K562 (cell line): ENCODE data around the gene GFRA4. TPM values are rescaled to one million over a fixed set of nuclear protein-coding genes. Genes with fewer than 3 reads are reported as not detected.

Experiments
- ATAC-seq: fragments of 200-7000 bp; cut with Tn5 transposase; 3 replicates; pipeline ENCODE4 v1.9.1; 2020; ENCODE audit warnings: moderate library complexity
- BruUV-seq: library from RNA; stranded (reverse); fragments of 400-500 nt; replicated peaks from 2 replicates; lab custom pipeline; 2021; lab: Mats Ljungman, UMichigan
- CTCF ChIA-PET: fragments of 300-600 bp; formaldehyde crosslinking; extraction: SDS; loops from one replicate; lab custom pipeline; 2021; ENCODE audit warnings: low intra/inter-chr PET ratio; lab: Yijun Ruan, JAX
- POLR2A ChIA-PET: fragments of 300-600, 350-650 bp; sonication (Branson Sonifier 250); formaldehyde crosslinking; extraction: SDS; loops from one replicate; lab custom pipeline; 2021; ENCODE audit warnings: antibody characterized with exemption, inconsistent platforms; lab: Yijun Ruan, JAX
- DNase-seq, 4 experiments: peaks; one replicate each; pipeline versions ENCODE4 v3.0.0 to v3.0.0-alpha.2; 2011 to 2018; ENCODE audit warnings: low spot score in 3 of 4, mixed read lengths in 3 of 4; ENCODE audit errors: extremely low read depth in 1 of 4
- FAIRE-seq: peaks from 2 replicates; lab custom pipeline; 2011; peaks lifted over from hg19 to GRCh38; lab: Jason Lieb, UNC
- H2AFZ ChIP-seq: 2 replicates; pipeline ENCODE4 v1.6.0; 2011; ENCODE audit warnings: low read depth, low read length, control low read depth, inconsistent platforms
- H3K27ac ChIP-seq: fragments of 200-600 bp; 3 replicates; pipeline ENCODE4 v1.8.0; 2011; ENCODE audit warnings: low read depth, mild to moderate bottlenecking, control low read depth, inconsistent platforms, low read length, moderate library complexity, mixed read lengths; ENCODE audit errors: extremely low read depth
- H3K27me3 ChIP-seq, 2 experiments: fragments of 300-600 bp in 1 of 2; 2 replicates in 1 of 2; 3 replicates in 1 of 2; pipeline versions ENCODE4 v1.6.0 to v1.8.0; 2011; ENCODE audit warnings: inconsistent platforms in 2 of 2, low read length in 2 of 2, mild to moderate bottlenecking in 1 of 2, mixed read lengths in 1 of 2, moderate library complexity in 1 of 2; ENCODE audit not compliant: control insufficient read depth in 2 of 2, insufficient read depth in 2 of 2
- H3K36me3 ChIP-seq: fragments of 300-600 bp; 3 replicates; pipeline ENCODE4 v1.8.0; 2011; ENCODE audit warnings: mild to moderate bottlenecking, low read length, inconsistent platforms; ENCODE audit not compliant: control insufficient read depth, insufficient read depth
- H3K4me1 ChIP-seq, 2 experiments: fragments of 200-600 bp in 1 of 2; replicated peaks in 1 of 2; 2 replicates in 1 of 2; 3 replicates in 1 of 2; pipeline versions ENCODE4 v1.5.1 to v1.8.0; 2011; ENCODE audit warnings: inconsistent platforms in 2 of 2, low read length in 2 of 2, mild to moderate bottlenecking in 1 of 2, mixed read lengths in 1 of 2, moderate library complexity in 1 of 2; ENCODE audit not compliant: control insufficient read depth in 2 of 2, insufficient read depth in 2 of 2
- H3K4me2 ChIP-seq: 2 replicates; pipeline ENCODE4 v1.6.1; 2011; ENCODE audit warnings: low read length, control low read depth, inconsistent platforms, mixed read lengths; ENCODE audit not compliant: insufficient read depth
- H3K4me3 ChIP-seq: fragments of 200-600 bp; sonication (generic), shearing (Covaris generic); 2 replicates; pipeline ENCODE4 v1.5.1; 2016; ENCODE audit warnings: control low read depth, inconsistent platforms
- H3K79me2 ChIP-seq: fragments of 200-600 bp; 3 replicates; pipeline ENCODE4 v1.8.0; 2011; ENCODE audit warnings: low read length, inconsistent platforms; ENCODE audit not compliant: control insufficient read depth, insufficient read depth
- H3K9ac ChIP-seq, 2 experiments: 2 replicates each; pipeline versions ENCODE4 v1.6.0 to v1.6.1; 2011; ENCODE audit warnings: low read depth in 2 of 2, low read length in 2 of 2, control low read depth in 1 of 2, inconsistent platforms in 1 of 2, mild to moderate bottlenecking in 1 of 2, mixed read lengths in 1 of 2; ENCODE audit not compliant: insufficient read depth in 1 of 2
- H3K9me1 ChIP-seq: one replicate; pipeline ENCODE4 v1.6.0; 2011; ENCODE audit warnings: inconsistent platforms, mild to moderate bottlenecking, low read length, moderate library complexity; ENCODE audit not compliant: control insufficient read depth, insufficient read depth
- H3K9me3 ChIP-seq: replicated peaks from 2 replicates; pipeline ENCODE4 v1.5.1; 2011; ENCODE audit warnings: low read depth, low read length, inconsistent platforms; ENCODE audit not compliant: control insufficient read depth, insufficient read depth
- H4K20me1 ChIP-seq: replicated peaks from 2 replicates; pipeline ENCODE4 v1.6.1; 2011; ENCODE audit warnings: low read length, inconsistent platforms, mixed read lengths; ENCODE audit not compliant: control insufficient read depth, insufficient read depth
- GTF2A2 ChIP-seq: IDR thresholded peaks from 2 replicates; pipeline ENCODE4 v1.6.1; 2016; ENCODE audit warnings: mild to moderate bottlenecking, missing genetic modification characterization, missing compliant biosample characterization
- MAX ChIP-seq: sonication (generic); formaldehyde crosslinking; IDR thresholded peaks from 2 replicates; pipeline ENCODE4 v1.9.0; 2022; ENCODE audit warnings: mild to moderate bottlenecking, missing genetic modification reagents
- NFXL1 ChIP-seq: fragments of 450-650 bp; formaldehyde crosslinking; IDR thresholded peaks from 2 replicates; pipeline ENCODE4 v1.4.0; 2021; ENCODE audit warnings: mild to moderate bottlenecking
- RBM25 ChIP-seq: fragments of 200-400 bp; formaldehyde crosslinking; IDR thresholded peaks from 2 replicates; pipeline ENCODE4 v1.6.1; 2018; ENCODE audit warnings: low read length, low read depth, moderate library complexity; ENCODE audit not compliant: severe bottlenecking
- SMAD1 ChIP-seq: fragments of 150-350 bp; IDR thresholded peaks from 2 replicates; pipeline ENCODE4 v1.6.1; 2014; ENCODE audit warnings: low read length, low read depth; ENCODE audit not compliant: partially characterized antibody
- ZNF511 ChIP-seq: sonication (generic); formaldehyde crosslinking; IDR thresholded peaks from 2 replicates; pipeline ENCODE4 v1.8.0; 2022; ENCODE audit warnings: mild to moderate bottlenecking, missing genetic modification reagents
- WGBS: fragments of 100-300 bp; shearing (Covaris generic); methylation state at CpG from one replicate; pipeline ENCODE4 v1.1.6; 2016; ENCODE audit warnings: low coverage, mixed read lengths; ENCODE audit not compliant: insufficient coverage; ENCODE audit errors: missing lambda C conversion rate; 5-methylcytosine and 5-hydroxymethylcytosine counted together
- in situ Hi-C: fragments of 300-500 bp; cut with MboI; formaldehyde crosslinking; loops from 4 replicates; pipeline ENCODE4 v1.15.0; 2018; ENCODE audit warnings: inconsistent platforms, mixed read lengths
- intact Hi-C: fragments of 100-400 bp; cut with micrococcal nuclease; formaldehyde crosslinking; loops from 2 replicates; pipeline ENCODE4 v1.14.2; 2022
- polyA plus RNA-seq, 8 experiments: library from polyadenylated mRNA; depleted of rRNA in 4 of 8; stranded (reverse) in 5 of 8; unstranded in 3 of 8; fragments of >200 nt; fragmentation: Nextera tagmentation in 2 of 8; fragmentation: Illumina TruSeq in 1 of 8; extraction: Ambion mirVana in 2 of 8; extraction: Trizol in 1 of 8; gene quantifications; 2 replicates each; pipeline versions ENCODE4 v1.2.1 to v1.2.3, GENCODE V29; 2011 to 2014; ENCODE audit warnings: inconsistent platforms in 1 of 8, missing spikeins in 1 of 8
- total RNA-seq, 7 experiments: library from RNA; depleted of rRNA in 6 of 7; stranded (reverse); fragments of >200 nt in 6 of 7; fragmentation: Illumina TruSeq in 2 of 7; extraction: Trizol in 2 of 7; gene quantifications; 2 replicates each; pipeline versions ENCODE4 v1.2.1 to v1.2.3, GENCODE V29; 2011 to 2021; ENCODE audit warnings: low replicate concordance in 1 of 7

The GFRA4 gene
- total and polyA plus RNA-seq, 9 of the 15 experiments (the other 6 are each of a cell fraction or from before 2014, with no cell fraction given) = not detected

GRCh38 chr20:3655131-3655405 lies 8.1 kb downstream of the GFRA4 start:
- H3K4me1 ChIP-seq = peaks cover 5 to 10% of the 10 kb centered on the region in 2 experiments; a peak in 3 of 5 replicates
- ATAC-seq (no peak), DNase-seq (no peak), FAIRE-seq (no peak)
- H4K20me1 ChIP-seq = 0 out of 2 replicates have a peak, but pooled peaks cover 2% of the 10 kb centered on the region
- no TSS peak for BruUV-seq
- peaks cover 0 to 32% of the 10 kb centered on the region in 2 experiments; a peak in 3 of 5 replicates for H3K27me3 ChIP-seq
- TF ChIP-seq NFXL1 (CRISPR knock-in tag) = no peak
- no peak for TF ChIP-seq SMAD1
- no peak for TF ChIP-seq MAX (CRISPR knock-in tag)
- no peak for TF ChIP-seq GTF2A2 (tag)
- TF ChIP-seq RBM25 = no peak
- TF ChIP-seq ZNF511 (CRISPR knock-in tag) = no peak
- POLR2A ChIA-PET = interaction anchor here (0.7 kb wide), 1 partner anchor 118 kb away, joined by 3 read pairs; no protein-coding TSS in a partner anchor
- no peak overlapping the region for H3K4me3 ChIP-seq
- H3K9ac ChIP-seq = no peak overlapping the region
- H3K9me3 ChIP-seq = no peaks in the 10 kb centered on the region
- no peaks in the 10 kb centered on the region for H3K36me3 ChIP-seq
- H3K9me1 ChIP-seq = no peaks in the 10 kb centered on the region
- H2AFZ ChIP-seq = no peak overlapping the region
- 2% methylated on average over 4 of the region's 4 CpGs for WGBS
- H3K27ac ChIP-seq = no peak overlapping the region
- intact Hi-C loops (no loop called here), in situ Hi-C loops (no loop called here)
- no peak overlapping the region for H3K4me2 ChIP-seq
- CTCF ChIA-PET = no interaction called here
- no peaks in the 10 kb centered on the region for H3K79me2 ChIP-seq
